Endothelial cell of umbilical vein (primary cell): ENCODE data around the gene TGDS.

ENCODE experiments used
- EZH2 ChIP-seq: IDR thresholded peaks from 2 replicates; pipeline ENCODE4 v1.6.1; 2012; ENCODE audit warnings: borderline replicate concordance, low read depth, mild to moderate bottlenecking, moderate library complexity, low read length, inconsistent platforms; ENCODE audit not compliant: severe bottlenecking
- JUN ChIP-seq: IDR thresholded peaks from 2 replicates; pipeline ENCODE4 v1.6.1; 2011; ENCODE audit warnings: borderline replicate concordance, low read depth; ENCODE audit not compliant: insufficient read length, insufficient read depth
- TF ChIP-seq, protein P1 (sequence below): IDR thresholded peaks from 2 replicates; pipeline ENCODE4 v1.6.1; 2011; ENCODE audit not compliant: insufficient read depth, insufficient read length
- TF ChIP-seq, protein P2 (sequence below), 2 donors: IDR thresholded peaks; 1 replicate in 1 of 2; 2 replicates in 1 of 2; pipeline ENCODE4 v1.5.1; 2011; ENCODE audit warnings: low read length in 2 of 2, mild to moderate bottlenecking in 2 of 2, moderate library complexity in 2 of 2, control low read depth in 1 of 2, inconsistent platforms in 1 of 2, low read depth in 1 of 2; ENCODE audit not compliant: insufficient read depth in 1 of 2; ENCODE audit errors: extremely low read depth in 1 of 2

DNA sequence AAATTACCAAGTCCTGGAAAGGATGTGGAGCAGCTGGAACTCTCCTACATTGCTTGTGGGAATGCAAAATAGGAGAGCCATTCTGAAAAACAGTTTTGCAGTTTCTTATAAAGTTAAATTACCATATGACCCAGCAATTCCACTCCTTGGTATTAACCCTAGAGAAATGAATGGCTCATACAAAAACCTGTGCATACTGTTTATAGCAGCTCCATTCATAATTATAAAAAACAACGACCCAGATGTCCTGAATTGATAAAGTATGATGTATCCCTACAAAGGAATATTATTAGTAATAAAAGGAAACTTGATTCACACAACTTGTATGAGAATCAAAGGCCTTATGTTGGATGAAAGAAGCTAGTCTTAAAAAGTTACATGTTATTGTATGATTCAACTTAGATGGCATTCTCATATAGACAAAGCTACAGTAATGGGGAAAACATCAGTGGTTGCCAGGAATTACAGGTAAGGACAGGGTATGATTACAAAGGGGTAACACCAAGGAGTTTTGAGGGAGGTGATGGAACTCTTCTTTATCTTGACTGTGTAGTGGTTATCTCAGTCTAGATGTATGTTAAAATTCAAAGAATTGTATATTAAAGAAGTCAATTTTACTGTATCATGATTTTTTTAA lies 41.1 kb upstream of the TGDS start:
- TF ChIP-seq, protein P1, sequence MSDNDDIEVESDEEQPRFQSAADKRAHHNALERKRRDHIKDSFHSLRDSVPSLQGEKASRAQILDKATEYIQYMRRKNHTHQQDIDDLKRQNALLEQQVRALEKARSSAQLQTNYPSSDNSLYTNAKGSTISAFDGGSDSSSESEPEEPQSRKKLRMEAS, result no peak
- no peak for TF ChIP-seq EZH2
- TF ChIP-seq, protein P2, sequence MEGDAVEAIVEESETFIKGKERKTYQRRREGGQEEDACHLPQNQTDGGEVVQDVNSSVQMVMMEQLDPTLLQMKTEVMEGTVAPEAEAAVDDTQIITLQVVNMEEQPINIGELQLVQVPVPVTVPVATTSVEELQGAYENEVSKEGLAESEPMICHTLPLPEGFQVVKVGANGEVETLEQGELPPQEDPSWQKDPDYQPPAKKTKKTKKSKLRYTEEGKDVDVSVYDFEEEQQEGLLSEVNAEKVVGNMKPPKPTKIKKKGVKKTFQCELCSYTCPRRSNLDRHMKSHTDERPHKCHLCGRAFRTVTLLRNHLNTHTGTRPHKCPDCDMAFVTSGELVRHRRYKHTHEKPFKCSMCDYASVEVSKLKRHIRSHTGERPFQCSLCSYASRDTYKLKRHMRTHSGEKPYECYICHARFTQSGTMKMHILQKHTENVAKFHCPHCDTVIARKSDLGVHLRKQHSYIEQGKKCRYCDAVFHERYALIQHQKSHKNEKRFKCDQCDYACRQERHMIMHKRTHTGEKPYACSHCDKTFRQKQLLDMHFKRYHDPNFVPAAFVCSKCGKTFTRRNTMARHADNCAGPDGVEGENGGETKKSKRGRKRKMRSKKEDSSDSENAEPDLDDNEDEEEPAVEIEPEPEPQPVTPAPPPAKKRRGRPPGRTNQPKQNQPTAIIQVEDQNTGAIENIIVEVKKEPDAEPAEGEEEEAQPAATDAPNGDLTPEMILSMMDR (IDR thresholded peaks at IDR 0.05; ENCODE audit: extremely low read depth in 1 of 2, insufficient read depth in 1 of 2, low read depth in 1 of 2, low read length in 2 of 2), result no peak
- TF ChIP-seq JUN, result no peak
